HCT116 (cell line): ENCODE measurements around the gene FAM193B. TPM values are rescaled to one million over a fixed set of nuclear protein-coding genes. Genes with fewer than 3 reads are reported as not detected.

Experiments used
- ATAC-seq: fragments of 200-7000 bp; cut with Tn5 transposase; 2 replicates; pipeline ENCODE4 v1.9.1; 2020; ENCODE audit warnings: mild to moderate bottlenecking, moderate library complexity
- BruUV-seq: library from RNA; stranded (reverse); fragments of 400-500 nt; replicated peaks from 2 replicates; lab custom pipeline; 2021; lab: Mats Ljungman, UMichigan
- CTCF ChIA-PET: fragments of 300-600 bp; sonication (Branson Sonifier 250); formaldehyde crosslinking; loops from one replicate; lab custom pipeline; 2021; ENCODE audit warnings: antibody characterized with exemption; lab: Charles Lee
- POLR2A ChIA-PET: fragments of 300-600, 350-600 bp; sonication (Branson Sonifier 250); formaldehyde crosslinking; loops from one replicate; lab custom pipeline; 2021; ENCODE audit warnings: antibody characterized with exemption; lab: Charles Lee
- RAD21 ChIA-PET, 2 experiments: fragments of 300-600 bp; sonication (Branson Sonifier 250); formaldehyde crosslinking; loops; one replicate each; lab custom pipeline; 2023; ENCODE audit warnings: low total read pairs in 2 of 2; ENCODE audit not compliant: uncharacterized antibody in 2 of 2, unreplicated experiment in 2 of 2, low non-redundant PET in 1 of 2; lab: Charles Lee
- DNase-seq: peaks from one replicate; pipeline ENCODE4 v3.0.0-alpha.2; 2010; ENCODE audit warnings: low read depth, low spot score
- H2AFZ ChIP-seq: fragments of 200-600 bp; shearing (Covaris generic), sonication (generic); 2 replicates; pipeline ENCODE4 v1.6.1; 2017; ENCODE audit warnings: low read depth, mixed run types, mixed read lengths, antibody characterized with exemption, low read length; ENCODE audit not compliant: poor library complexity, severe bottlenecking
- H3K27ac ChIP-seq: 2 replicates; pipeline ENCODE4 v1.5.1; 2012; ENCODE audit warnings: low read depth, low read length
- H3K27me3 ChIP-seq: fragments of 200-600 bp; sonication (generic); 2 replicates; pipeline ENCODE4 v1.6.1; 2016; ENCODE audit warnings: mixed run types, low read length, mixed read lengths; ENCODE audit not compliant: insufficient read depth
- H3K36me3 ChIP-seq, 2 experiments: fragments of 200-500 bp in 1 of 2; fragments of 200-600 bp in 1 of 2; sonication (Bioruptor generic) in 1 of 2; sonication (generic) in 1 of 2; 2 replicates each; pipeline versions ENCODE4 v1.5.1 to v1.6.1; 2014 to 2016; ENCODE audit warnings: low read length in 2 of 2, inconsistent platforms in 1 of 2, mixed read lengths in 1 of 2, mixed run types in 1 of 2; ENCODE audit not compliant: insufficient read depth in 2 of 2, control insufficient read depth in 1 of 2
- H3K4me1 ChIP-seq, 2 experiments: fragments of 200-600 bp in 1 of 2; sonication (generic) in 1 of 2; 2 replicates each; pipeline versions ENCODE4 v1.5.1 to v1.6.1; 2012 to 2017; ENCODE audit warnings: low read length in 2 of 2, inconsistent platforms in 1 of 2, mild to moderate bottlenecking in 1 of 2, mixed read lengths in 1 of 2, mixed run types in 1 of 2, moderate library complexity in 1 of 2; ENCODE audit not compliant: insufficient read depth in 2 of 2, control insufficient read depth in 1 of 2
- H3K4me2 ChIP-seq: fragments of 200-600 bp; sonication (generic); 2 replicates; pipeline ENCODE4 v1.6.1; 2017; ENCODE audit warnings: mixed run types, low read length, mixed read lengths
- H3K4me3 ChIP-seq, 2 experiments: fragments of 200-600 bp in 1 of 2; sonication (generic) in 1 of 2; replicated peaks in 1 of 2; 2 replicates each; pipeline ENCODE4 v1.5.1; 2011 to 2016; ENCODE audit warnings: low read length in 2 of 2, control low read depth in 1 of 2, low read depth in 1 of 2, mild to moderate bottlenecking in 1 of 2, mixed read lengths in 1 of 2, mixed run types in 1 of 2
- H3K79me2 ChIP-seq: fragments of 200-600 bp; sonication (generic); 2 replicates; pipeline ENCODE4 v1.6.1; 2017; ENCODE audit warnings: mild to moderate bottlenecking, mixed run types, low read length, moderate library complexity, mixed read lengths; ENCODE audit not compliant: insufficient read depth
- H3K9ac ChIP-seq: fragments of 200-600 bp; sonication (generic); 2 replicates; pipeline ENCODE4 v1.6.1; 2016; ENCODE audit warnings: low read length, mixed read lengths
- H3K9me2 ChIP-seq: fragments of 200-600 bp; sonication (generic), shearing (Covaris generic); 2 replicates; pipeline ENCODE4 v1.6.1; 2017; ENCODE audit warnings: mixed run types, mild to moderate bottlenecking, moderate library complexity; ENCODE audit not compliant: insufficient read depth
- H3K9me3 ChIP-seq, 2 experiments: fragments of 200-500 bp in 1 of 2; fragments of 200-600 bp in 1 of 2; sonication (Bioruptor generic) in 1 of 2; sonication (generic) in 1 of 2; 2 replicates each; pipeline ENCODE4 v1.6.1; 2014 to 2017; ENCODE audit warnings: low read length in 2 of 2, mixed read lengths in 2 of 2, inconsistent platforms in 1 of 2, low read depth in 1 of 2, mild to moderate bottlenecking in 1 of 2, mixed run types in 1 of 2, moderate library complexity in 1 of 2; ENCODE audit not compliant: control insufficient read depth in 1 of 2, insufficient read depth in 1 of 2
- H4K20me1 ChIP-seq: fragments of 200-600 bp; sonication (generic), shearing (Covaris generic); 2 replicates; pipeline ENCODE4 v1.6.1; 2017; ENCODE audit warnings: mixed run types, mild to moderate bottlenecking, moderate library complexity; ENCODE audit not compliant: insufficient read depth
- EGR1 ChIP-seq: IDR thresholded peaks from 2 replicates; pipeline ENCODE4 v1.6.1; 2012; ENCODE audit warnings: low read depth
- FOSL1 ChIP-seq: IDR thresholded peaks from 2 replicates; pipeline ENCODE4 v1.6.1; 2012; ENCODE audit warnings: low read depth
- POLR2A ChIP-seq: IDR thresholded peaks from 2 replicates; pipeline ENCODE4 v1.7.0; 2011; ENCODE audit warnings: borderline replicate concordance; ENCODE audit not compliant: insufficient read depth, insufficient read length; ENCODE audit errors: extremely low read depth
- POLR2AphosphoS5 ChIP-seq: IDR thresholded peaks from 2 replicates; pipeline ENCODE4 v1.6.1; 2011; ENCODE audit warnings: mild to moderate bottlenecking, low read depth, low read length, moderate library complexity
- RAD21 ChIP-seq: IDR thresholded peaks from 2 replicates; pipeline ENCODE4 v1.6.1; 2012; ENCODE audit warnings: low read depth, mild to moderate bottlenecking
- SIN3A ChIP-seq: IDR thresholded peaks from 2 replicates; pipeline ENCODE4 v1.6.1; 2012; ENCODE audit warnings: low read depth
- TCF7L2 ChIP-seq: IDR thresholded peaks from 2 replicates; pipeline ENCODE4 v1.7.0; 2011; ENCODE audit warnings: borderline replicate concordance, inconsistent platforms; ENCODE audit not compliant: insufficient read depth, insufficient read length; ENCODE audit errors: extremely low read depth
- intact Hi-C: fragments of 100-400 bp; cut with micrococcal nuclease; formaldehyde crosslinking; loops from 2 replicates; pipeline ENCODE4 v1.10.0; 2022
- total RNA-seq: library from RNA; stranded (reverse); gene quantifications from one replicate; pipeline ENCODE4 v1.2.1, GENCODE V29; 2021; ENCODE audit not compliant: unreplicated experiment
- TF ChIP-seq, protein P1 (sequence below): IDR thresholded peaks from 2 replicates; pipeline ENCODE4 v1.6.1; 2011; ENCODE audit warnings: mild to moderate bottlenecking, low read length, moderate library complexity; ENCODE audit not compliant: insufficient replicate concordance; ENCODE audit errors: extremely low read depth
- TF ChIP-seq, protein P2 (sequence below): IDR thresholded peaks from 2 replicates; pipeline ENCODE4 v1.6.1; 2012; ENCODE audit warnings: low read depth

Gene FAM193B
- total RNA-seq, 1 experiment from 2014 or later = 54.0 TPM

DNA sequence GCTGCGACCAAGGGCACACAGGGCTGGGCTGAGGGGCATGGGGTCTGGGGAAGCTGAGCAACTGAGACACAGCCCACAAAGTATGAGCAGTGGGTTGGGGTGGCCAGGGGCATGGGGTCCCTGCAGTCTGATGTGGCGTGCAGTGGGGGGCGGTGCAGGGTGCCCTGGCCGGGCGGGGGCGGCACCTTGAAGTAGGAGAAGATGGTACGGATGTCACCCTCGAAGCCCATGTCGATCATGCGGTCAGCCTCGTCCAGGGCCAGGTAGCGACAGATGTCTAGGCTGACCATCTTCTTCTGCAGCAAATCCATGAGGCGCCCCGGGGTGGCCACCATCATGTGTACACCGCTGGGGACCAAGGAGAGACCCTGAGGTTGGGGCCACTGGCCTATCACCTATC, 40.9 kb downstream of the FAM193B start:
- BruUV-seq = no TSS peak
- ChIA-PET POLR2A (no interaction called here), CTCF (no interaction called here), RAD21 (no interaction called here)
- H3K9ac ChIP-seq = no peak overlapping the region
- no peaks in the 10 kb centered on the region for H3K9me2 ChIP-seq
- H3K79me2 ChIP-seq = peaks cover 25% of the 10 kb centered on the region
- no peak for ATAC-seq
- H3K27ac ChIP-seq = no peak overlapping the region
- TF ChIP-seq POLR2AphosphoS5 = no peak
- TF ChIP-seq FOSL1 = no peak
- TF ChIP-seq, protein P1, sequence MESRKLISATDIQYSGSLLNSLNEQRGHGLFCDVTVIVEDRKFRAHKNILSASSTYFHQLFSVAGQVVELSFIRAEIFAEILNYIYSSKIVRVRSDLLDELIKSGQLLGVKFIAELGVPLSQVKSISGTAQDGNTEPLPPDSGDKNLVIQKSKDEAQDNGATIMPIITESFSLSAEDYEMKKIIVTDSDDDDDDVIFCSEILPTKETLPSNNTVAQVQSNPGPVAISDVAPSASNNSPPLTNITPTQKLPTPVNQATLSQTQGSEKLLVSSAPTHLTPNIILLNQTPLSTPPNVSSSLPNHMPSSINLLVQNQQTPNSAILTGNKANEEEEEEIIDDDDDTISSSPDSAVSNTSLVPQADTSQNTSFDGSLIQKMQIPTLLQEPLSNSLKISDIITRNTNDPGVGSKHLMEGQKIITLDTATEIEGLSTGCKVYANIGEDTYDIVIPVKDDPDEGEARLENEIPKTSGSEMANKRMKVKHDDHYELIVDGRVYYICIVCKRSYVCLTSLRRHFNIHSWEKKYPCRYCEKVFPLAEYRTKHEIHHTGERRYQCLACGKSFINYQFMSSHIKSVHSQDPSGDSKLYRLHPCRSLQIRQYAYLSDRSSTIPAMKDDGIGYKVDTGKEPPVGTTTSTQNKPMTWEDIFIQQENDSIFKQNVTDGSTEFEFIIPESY = no peak
- no peak for TF ChIP-seq SIN3A
- no peak for TF ChIP-seq RAD21
- TF ChIP-seq, protein P2, sequence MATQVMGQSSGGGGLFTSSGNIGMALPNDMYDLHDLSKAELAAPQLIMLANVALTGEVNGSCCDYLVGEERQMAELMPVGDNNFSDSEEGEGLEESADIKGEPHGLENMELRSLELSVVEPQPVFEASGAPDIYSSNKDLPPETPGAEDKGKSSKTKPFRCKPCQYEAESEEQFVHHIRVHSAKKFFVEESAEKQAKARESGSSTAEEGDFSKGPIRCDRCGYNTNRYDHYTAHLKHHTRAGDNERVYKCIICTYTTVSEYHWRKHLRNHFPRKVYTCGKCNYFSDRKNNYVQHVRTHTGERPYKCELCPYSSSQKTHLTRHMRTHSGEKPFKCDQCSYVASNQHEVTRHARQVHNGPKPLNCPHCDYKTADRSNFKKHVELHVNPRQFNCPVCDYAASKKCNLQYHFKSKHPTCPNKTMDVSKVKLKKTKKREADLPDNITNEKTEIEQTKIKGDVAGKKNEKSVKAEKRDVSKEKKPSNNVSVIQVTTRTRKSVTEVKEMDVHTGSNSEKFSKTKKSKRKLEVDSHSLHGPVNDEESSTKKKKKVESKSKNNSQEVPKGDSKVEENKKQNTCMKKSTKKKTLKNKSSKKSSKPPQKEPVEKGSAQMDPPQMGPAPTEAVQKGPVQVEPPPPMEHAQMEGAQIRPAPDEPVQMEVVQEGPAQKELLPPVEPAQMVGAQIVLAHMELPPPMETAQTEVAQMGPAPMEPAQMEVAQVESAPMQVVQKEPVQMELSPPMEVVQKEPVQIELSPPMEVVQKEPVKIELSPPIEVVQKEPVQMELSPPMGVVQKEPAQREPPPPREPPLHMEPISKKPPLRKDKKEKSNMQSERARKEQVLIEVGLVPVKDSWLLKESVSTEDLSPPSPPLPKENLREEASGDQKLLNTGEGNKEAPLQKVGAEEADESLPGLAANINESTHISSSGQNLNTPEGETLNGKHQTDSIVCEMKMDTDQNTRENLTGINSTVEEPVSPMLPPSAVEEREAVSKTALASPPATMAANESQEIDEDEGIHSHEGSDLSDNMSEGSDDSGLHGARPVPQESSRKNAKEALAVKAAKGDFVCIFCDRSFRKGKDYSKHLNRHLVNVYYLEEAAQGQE = no peak
- no peak for TF ChIP-seq TCF7L2
- TF ChIP-seq POLR2A = no peak
- no peak for TF ChIP-seq EGR1
- no peaks in the 10 kb centered on the region for H4K20me1 ChIP-seq
- no peaks in the 10 kb centered on the region for H3K9me3 ChIP-seq
- peaks cover 5 to 13% of the 10 kb centered on the region in 2 experiments; a peak in 3 of 4 replicates for H3K4me1 ChIP-seq
- no peaks in the 10 kb centered on the region for H3K27me3 ChIP-seq
- H3K4me2 ChIP-seq = no peak overlapping the region
- peaks cover 27 to 56% of the 10 kb centered on the region in 2 experiments; a peak in 3 of 4 replicates for H3K36me3 ChIP-seq
- no peak overlapping the region for H2AFZ ChIP-seq
- intact Hi-C loops = no loop called here
- DNase-seq = no peak
- H3K4me3 ChIP-seq = no peak overlapping the region
